GM19238 (cell line): ENCODE results near the gene ACTG2.
"Not testable (repeated sequence)": the region's sequence is repeated elsewhere in the genome, so short reads cannot be mapped to it uniquely, and the experiment has no call there.

Experiments used
- DNase-seq: peaks from one replicate; pipeline ENCODE4 v3.0.0; 2011; ENCODE audit warnings: low spot score; ENCODE audit not compliant: insufficient read length

Gene ACTG2

DNA sequence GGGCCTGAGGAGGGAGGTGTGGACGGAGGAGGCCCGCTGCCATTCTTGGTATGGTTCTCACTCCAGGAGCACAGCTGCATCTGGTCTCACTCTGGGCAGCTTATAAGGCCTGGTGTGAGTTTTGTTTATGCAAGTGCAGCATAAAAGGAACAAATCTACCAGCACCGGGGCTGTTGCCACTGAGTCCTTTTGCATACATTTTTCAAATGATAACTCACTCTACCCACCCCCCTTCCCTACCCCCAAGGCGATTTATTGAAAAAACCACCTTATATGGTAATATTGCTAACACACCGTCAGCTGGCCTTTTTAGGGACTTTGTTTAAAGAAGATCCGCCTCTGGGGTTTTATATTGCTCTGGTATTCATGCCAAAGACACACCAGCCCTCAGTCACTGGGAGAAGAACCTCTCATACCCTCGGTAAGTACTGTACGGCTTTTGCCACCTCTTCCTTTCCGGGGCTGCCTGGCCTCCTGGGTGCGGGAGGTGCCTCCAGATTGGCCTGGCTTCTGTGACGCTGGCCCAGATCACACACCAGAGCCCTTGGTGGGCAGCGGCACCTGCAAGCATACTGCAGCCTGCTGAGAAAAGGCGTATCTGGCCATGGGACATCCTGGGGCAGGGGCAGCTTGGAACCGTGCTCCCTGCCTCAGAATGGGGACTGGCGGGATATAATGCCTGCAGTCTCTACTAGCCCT lies at the start of gene ACTG2:
Gene ACTG2, plus strand, starts transcription at position 378 of the 699 bp plus-strand sequence. CDS start 8,304 bp downstream, outside the sequence.
- DNase-seq, result no peak

DNA sequence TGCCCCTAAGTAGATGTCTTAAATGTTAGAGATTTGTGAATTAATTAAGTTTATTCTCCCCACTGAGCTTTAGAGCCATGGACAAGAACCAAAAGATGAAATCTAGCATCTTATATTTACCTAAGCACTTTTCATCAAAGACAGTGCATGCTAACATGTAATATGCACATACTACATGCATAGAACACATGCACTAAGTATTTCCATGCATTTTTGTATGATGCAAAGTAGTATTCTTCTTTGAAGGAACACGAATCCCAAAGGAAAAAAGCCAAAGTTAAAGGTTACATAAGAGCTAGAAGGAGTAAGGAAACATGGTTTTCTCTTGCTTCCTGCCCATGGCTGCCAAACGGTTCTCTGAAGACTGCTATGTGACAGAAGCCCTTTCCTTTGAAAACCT lies 48.7 kb upstream of the ACTG2 start:
- no peak for DNase-seq

DNA sequence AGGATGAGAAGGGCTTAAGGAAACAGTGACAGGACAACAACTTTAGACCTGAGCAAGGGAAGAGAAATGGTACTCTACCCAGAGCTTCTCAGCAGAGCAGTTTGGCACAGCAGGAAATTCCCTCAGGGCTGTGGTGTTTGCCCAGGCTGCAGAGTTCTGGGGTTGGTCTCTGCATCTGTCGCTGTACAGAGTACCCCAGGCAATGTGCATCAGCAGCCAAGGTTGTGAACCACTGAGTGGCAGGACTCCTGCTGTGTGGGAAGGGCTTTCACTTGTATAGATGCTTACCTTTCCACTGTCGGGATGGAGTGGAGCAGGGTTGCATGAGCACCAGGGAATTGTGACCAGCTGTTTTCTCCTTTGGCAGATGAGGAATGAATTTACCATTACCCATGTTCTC lies 42.8 kb upstream of the ACTG2 start:
- DNase-seq, result no peak

DNA sequence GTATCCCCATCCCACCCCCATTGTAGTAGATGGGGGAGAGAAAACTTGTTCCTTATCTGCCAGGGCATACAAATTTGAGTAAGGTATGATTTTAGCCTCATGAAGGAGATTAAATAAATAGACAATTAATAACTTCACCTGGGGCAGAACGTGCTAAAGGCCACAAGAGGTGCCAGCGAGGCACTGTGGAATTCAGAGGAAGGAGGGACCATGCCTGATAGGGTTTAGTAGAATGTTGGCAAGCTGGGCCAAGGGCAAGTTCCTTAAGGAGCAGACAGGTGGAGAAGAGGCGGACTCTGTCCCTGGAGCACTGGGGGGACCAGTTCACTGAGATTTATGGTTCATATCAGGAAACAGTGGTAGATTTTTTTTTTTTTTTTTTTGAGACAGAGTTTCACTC lies 41.5 kb upstream of the ACTG2 start:
- DNase-seq, result no peak

DNA sequence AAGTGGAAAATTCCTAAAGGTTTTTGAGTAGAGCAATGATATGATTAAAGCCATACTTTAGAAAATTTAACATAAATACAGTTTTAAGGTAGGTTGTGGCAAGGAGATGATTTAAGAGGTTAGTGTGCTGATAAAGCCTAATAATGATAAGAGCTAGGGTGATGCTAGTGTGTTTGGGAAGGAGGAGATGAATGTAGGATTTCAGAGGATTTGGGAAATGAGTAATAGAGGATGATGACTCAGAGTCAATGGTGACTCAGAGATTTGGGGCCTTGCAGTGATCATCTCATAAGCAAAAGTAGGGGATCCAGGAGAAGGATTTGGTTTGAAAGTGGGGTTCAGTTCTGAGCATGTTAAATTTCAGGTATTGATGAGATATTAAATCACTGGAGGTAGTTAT lies 40.8 kb upstream of the ACTG2 start:
- DNase-seq, result no peak

DNA sequence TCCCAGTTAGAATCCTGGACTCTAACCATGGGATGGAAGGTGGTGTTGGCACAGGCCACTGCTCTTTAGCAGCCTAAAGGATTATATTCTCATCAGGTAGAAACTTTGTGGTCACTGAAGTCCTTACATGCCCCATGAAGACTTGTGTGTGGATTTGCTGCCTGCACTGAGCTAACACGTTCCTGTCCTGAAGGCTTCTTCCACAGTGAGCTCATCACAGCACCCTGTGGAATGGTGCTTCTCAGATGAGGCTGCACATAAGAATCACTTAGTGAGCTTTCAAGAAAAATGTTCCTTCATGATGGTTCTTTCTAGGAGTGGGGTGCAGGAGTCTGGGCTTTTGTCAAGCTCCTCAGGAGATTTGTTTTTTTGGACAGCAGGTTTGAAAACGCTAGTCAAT lies 37.3 kb upstream of the ACTG2 start:
- DNase-seq, result no peak

DNA sequence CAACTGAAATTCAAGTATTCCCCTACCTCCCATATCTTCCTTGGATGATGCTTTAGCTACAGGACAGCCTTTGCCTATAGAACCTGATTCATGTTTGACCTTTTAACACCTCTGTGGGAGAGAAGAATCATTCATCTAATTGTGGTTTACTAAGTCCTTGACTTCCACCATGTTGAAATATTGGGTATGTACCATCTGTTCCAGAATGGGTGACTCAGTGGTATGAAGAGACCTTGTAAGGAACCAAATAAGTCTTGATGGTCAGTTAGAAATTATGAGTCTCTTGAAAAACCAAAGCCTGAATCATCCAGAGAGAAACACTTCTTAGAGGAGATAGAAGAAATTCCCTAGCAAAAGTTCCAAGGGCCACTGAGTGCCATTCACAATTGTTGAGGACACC lies 36.6 kb upstream of the ACTG2 start:
- DNase-seq, result no peak

DNA sequence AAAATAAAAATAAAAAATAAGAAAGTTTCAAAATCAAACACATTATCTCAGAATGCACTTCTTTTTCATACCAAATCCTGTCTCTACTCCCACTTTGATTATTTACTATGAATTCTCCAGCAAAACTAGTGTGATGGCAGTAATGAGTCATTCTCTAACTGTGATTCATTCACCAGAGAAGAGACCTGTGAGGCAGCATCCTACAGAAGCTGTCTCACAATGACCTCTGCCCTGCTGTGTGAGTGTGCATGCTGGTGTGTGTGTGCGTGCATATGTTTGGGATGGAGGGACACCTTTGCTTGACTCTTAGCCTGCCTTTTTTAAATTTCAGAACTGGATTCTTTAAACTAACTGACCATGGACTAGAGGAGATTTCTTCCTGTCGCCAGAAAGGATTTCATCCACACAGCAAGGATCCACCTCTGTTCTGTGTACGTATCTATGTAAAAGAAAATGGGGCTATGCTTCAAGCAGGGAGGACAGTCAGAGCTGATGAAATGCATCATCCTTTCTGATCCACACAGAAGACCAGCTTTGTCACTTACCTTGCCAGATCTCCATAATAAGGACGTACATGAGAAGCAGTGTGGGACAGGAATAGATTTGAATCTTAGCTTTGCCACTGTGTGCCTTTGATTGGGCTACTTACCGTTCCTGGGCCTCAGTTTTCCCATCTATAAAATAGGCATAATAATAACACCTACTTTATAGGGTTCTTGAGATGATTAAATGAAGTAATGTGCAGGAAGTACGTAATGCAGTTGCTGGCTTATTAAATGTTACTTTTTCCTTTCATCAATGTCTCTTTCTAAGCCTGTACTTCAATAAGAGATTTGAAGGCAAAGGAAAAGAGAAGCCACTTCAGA lies 32.9 kb upstream of the ACTG2 start:
- DNase-seq, result no peak

DNA sequence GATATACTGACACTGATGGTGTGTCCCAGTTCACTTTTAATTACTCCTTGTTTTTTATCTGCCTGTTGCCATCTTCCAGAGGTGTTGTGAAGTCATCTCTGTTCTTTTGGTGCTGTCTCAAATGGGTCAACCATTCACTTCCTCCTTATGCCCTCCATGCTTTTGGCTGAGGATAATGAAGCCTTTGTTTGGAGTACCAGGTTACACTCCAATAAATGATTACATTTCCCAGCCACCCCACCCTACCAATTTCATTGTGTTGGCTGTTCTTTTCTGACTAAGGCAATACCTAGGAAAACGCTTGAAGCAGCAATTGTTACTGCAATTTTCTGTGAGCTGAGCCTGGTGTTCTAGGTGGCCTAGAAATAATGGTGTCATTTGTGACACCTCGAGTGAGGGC lies 29.8 kb upstream of the ACTG2 start:
- DNase-seq, result no peak

DNA sequence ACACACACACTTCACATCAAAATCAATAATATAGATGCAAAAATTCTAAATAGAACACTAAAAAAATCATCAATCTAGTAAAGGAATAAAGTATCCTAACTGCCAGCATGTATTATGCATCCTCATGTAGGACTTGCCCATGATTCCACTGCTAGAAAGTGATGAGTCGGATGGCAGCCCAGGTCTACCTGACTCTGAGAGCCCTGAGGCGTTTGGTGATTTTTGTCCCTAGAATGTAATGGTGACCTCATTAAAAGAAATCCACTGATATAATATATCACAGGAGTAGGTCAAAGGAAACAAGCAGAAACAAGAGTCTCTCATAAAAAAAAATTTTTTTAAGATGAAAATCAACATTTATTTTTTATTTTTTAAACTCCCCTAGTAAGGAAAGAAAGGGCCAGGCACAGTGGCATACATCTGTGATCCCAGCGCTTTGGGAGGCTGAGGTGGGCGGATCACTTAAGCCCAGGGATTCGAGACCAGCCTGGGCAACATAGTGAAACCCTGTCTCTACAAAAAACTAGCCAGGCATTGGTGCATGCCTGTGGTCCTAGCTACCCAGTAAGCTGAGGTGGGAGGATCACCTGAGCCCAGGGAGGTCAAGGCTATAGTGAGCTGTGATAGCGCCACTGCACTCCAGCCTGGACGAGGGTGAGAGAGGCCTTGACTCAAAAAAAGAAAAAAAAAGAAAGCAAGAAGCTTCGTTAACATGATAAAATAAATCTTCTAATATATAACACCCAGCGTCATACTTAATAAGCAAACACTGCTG lies 24.4 kb upstream of the ACTG2 start:
- DNase-seq, result no peak

DNA sequence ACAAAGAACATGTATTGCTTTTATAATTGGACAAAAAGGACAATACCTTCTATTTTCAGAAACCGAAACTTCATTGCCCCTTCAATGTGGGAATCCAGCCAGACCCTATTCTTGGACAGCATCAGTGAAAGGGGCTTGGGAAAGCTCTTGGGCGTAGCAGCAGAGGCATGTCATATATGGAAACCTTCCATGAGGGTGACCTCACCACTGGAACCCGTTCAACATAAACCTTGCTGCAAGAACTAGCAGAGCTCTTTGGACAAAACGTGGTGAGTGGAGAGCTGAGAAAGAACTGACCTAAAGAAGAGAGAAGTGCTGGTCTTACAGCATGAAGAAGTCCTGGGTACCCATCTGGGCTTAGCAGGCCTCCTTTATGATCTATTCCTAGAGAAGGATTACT lies 22.7 kb upstream of the ACTG2 start:
- DNase-seq, result no peak

DNA sequence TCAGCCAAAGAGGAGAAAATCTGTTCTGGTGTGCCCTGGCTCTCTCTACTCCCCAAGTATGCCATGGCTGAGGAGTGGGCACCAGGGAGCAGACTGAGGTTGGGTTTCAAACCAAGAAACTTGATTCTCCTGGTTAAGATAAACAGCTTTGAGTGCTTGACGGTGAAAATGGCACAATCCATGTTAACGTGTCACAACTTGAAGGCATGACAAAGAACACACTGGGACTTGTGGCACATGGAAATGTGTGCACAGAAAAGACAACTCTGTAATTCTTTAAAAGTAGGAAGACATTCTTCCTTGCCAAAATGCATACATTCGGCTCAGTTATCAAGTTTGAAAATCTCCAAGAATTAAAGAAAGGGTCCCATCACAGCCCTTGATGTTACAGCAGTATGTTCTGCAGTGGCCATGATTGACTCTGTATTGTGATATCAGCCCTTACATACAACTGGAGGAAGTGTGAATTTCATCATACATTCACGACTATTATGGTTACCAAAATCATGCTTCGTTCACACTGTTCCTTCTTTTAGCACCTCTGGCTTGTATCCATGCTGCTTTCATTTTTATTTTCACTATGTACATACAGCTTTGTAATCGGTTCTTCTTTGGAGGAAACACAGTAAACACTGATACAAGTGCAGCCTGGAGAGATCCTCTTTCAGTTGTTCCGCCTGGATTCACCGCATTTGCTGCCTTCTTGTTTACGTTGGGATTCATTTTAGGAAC lies 15.6 kb upstream of the ACTG2 start:
- no peak for DNase-seq

DNA sequence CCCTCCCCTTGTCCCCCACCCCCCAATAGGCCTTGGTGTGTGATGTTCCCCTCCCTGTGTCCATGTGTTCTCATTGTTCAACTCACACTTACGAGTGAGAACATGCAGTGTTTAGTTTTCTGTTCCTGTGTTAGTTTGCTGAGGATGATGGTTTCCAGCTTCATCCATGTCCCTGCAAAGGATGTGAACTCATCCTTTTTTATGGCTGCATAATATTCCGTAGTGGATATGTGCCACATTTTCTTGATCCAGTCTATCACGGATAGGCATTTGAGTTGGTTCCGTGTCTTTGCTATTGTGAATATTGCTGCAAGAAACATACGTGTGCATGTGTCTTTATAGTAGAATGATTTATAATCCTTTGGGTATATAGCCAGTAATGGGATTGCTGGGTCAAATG lies 14.8 kb upstream of the ACTG2 start:
- not testable (repeated sequence) for DNase-seq

DNA sequence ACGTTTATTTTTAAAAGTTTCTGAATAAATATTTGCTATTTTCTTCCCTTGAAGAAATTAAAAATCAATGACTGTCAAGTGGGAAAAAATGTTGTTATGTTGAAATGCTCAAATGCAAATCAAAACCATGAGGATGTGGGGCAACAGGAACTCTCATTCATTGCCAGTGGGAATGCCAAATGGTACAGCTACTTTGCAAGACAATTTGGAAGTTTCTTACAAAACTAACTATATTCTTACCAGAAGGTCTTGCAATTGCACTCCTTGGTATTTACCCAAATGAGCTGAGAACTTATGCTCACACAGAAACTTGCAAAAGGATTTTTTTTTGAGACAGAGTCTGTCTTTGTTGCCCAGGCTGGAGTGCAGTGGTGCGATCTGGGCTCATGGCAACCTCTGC lies 7.4 kb upstream of the ACTG2 start:
- no peak for DNase-seq

DNA sequence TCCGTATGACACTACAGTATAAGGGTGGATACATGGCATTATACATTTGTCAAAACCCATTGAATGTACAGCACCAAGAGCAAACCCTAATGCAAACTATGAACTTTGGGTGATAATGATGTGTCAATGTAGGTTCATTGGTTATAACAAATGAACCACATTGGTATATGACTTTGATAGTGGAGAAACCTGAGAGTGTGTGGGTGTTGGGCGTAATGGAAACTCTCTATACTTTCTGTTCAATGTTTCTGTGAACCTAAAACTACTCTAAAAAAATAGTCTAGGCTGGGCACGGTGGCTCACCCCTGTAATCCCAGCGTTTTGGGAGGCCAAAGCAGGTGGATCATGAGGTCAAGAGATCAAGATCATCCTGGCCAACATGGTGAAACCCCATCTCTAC lies 6.5 kb upstream of the ACTG2 start:
- no peak for DNase-seq

DNA sequence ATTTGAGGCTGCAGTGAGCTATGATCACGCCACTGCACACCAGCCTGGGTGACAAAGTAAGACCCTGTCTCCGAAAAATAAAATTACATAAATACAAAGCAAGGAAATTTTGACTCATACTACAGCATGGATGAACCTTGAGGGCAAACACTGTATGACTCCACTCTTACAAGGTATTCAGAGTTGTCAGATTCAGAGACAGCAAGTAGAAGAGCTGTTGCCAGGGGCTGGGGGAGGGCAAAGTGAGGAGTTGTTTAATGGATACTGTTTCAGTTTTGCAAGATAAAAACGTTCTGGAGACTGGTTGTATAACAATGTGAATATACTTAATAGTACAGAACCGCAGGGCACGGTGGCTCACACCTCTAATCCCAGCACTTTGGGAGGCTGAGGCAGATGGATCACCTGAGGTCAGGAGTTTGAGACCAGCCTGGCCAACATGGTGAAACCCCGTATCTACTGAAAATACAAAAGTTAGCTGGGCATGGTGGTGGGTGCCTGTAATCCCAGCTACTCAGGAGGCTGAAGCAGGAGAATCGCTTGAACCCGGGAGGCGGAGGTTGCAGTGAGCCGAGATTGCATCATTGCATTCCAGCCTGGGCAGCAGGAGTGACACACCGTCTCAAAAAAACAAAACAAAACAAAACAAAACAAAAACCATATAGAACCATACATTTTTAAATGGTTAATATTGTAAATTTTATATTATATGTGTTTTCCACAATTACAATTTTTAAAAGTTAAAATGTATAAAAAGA lies 5.0 kb upstream of the ACTG2 start:
- not testable (repeated sequence) for DNase-seq

DNA sequence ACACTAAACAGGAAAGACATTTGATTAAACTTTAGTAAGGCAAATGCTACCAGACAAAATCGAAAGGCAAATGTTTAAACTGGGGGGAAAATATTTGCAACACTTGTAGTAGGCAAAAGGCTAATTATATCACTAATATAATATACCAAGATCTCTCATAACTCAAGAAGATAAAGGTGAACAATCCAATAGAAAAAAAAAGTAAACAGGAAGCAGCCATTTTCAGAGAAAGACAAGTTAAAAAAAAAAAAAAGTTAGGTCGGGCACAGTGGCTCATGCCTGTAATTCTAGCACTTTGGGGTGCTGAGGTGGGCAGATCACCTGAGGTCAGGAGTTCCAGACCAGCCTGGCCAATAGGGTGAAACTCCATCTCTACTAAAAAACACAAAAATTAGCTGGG lies 4.4 kb upstream of the ACTG2 start:
- no peak for DNase-seq

DNA sequence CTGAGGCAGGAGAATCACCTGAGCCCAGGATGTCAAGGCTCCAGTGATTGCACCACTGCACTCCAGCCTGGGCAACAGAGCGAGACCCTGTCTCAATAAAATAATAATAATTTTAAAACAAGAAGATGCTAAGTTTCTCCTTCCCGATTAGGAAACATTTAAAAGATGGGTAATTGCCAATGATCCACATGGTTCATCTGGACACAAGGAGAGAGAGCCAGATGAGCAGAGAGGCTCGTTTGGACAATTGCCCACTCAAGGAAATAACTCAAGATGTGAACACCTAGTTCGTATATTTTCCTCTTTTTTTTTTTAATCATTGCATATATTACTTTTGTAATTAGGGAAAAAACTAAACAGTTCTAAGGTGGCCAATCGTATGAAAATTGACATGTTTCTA lies 3.6 kb upstream of the ACTG2 start:
- DNase-seq, result no peak

DNA sequence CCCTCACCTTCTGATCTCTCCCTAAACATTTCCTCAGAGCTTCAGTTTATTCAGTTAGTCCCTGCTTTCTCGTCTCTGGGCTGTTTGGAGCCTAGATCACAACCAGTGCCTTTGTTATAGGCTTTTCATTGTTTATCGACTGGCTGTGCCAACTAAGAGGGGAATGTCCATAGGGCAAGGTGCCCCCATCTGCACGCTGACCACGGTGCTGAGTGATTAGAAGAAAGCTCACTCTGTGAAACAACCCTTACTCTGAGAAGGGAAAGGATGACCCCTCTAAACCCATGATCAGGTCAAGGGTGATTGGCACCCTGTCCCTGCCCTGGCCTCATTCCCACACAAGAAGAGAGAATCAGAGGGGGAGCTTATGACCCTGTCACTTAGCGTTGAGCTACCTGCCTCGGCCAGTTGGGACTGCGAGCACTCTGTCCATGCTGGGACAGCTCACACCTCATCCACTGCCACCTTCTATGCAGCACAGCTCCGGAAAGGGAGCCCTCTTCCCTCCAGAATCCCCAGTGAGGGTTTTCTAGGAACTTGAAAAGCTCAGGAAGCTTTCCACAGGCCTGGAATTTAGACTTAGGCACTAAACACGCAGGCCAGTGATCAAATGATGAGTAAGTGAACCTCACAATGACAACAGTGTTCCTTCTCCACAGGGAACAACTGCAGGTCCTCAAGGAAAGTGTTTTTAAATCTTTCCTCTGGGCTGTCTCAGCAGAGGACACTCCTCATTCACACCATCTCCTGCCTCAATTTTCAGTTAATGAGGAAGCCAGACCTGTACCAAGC lies 2.3 kb upstream of the ACTG2 start:
- DNase-seq, result no peak
